M059J (cell line): ENCODE results near the gene XRCC1. TPM values are rescaled to one million over a fixed set of nuclear protein-coding genes. Genes with fewer than 3 reads are reported as not detected.
A peak's percentile ranks its signal among the peaks of the same experiment; 100 is the strongest.
"Not testable (repeated sequence)": the region's sequence is repeated elsewhere in the genome, so short reads cannot be mapped to it uniquely, and the experiment has no call there.

Experiments used
- DNase-seq: peaks from one replicate; pipeline ENCODE4 v3.0.0-alpha.2; 2012; ENCODE audit warnings: low read depth
- total RNA-seq: library from RNA; depleted of rRNA; stranded (reverse); fragments of >200 nt; shearing (Covaris generic); gene quantifications from 2 replicates; pipeline ENCODE4 v1.2.3, GENCODE V29; 2014

Gene XRCC1
- total RNA-seq, 1 experiment from 2014 or later: 54.1 TPM

DNA sequence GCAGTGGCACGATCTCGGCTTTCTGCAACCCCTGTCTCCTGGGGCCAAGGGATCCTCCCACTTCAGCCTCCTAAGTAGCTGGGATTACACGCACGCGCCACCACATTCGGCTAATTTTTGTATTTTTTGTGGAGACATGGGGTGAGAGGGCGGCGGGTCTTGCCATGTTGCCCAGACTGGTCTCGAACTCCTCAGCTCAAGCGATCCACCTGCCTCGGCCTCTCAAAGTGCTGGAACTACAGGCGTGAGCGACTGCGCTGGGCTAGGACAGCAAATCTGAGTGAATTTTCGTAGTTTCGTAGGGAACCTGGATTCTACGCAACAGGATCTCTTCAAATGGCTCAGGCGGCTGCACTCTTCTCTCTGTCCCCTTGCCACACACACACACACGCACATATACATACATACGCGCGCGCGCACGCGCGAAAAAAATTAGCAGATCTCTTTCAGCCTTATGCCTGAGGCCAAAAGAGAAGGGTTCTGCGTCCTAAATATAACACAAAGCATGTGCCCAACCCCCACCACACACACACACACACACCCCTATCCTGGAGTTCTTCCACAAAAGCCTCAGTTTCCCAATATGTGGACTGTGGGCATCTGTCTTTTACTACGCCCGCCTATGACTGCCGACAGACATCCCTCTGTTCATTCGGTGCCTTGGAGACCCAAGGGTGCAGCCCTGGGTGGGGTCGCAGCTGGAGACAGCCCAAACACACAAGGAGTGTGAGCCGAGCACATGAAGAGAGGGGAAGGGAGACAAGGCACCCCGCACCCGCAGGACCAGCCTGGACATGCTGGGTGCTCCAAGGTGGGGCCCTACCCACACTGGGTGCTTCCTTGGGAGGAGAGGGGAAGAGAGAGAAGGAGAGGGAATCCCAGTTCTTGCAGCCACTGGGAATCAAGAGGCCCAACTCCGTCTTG is 890 bp upstream of the XRCC1 start:
- DNase-seq: no peak

DNA sequence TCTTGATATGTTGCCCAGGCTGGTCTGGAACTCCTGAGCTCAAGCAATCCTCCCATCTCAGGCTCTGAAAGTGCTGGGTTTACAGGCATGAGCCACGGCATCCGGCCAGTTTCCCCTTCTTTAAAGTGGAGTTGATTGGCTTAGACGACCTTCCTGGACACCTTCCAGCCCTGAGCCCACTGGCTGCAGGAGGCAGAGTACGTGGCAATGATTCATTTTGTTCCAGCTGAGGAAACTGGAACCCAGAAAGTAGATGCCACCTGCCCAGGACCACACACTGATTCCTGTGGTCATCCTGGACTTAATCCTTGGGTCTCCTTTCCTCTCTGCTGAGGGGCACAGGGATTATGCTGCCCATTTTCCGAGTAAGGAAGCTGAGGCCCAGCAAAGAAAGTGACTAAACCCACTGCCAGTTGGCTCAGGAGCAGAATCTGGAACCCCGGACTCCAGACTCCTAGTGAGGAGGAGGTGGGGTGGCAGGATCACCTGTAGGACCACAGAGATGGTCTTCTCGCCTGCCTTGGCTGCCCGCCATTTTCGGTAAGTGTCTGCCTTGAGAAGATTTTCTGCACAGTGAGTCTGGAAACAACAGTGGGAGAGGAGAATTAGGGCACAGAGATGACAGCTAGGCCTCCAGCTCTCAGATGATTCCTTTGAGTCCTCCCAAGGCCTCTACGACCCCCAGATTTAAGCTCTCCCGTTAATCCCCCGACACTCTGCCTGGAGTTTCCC is 737 bp downstream of the XRCC1 start:
- peak; percentile 91 for DNase-seq

- DNase-seq: peak; percentile 32
Measured at GRCh38 chr19:43572171-43572588, 3.1 kb downstream of the XRCC1 start.

DNA sequence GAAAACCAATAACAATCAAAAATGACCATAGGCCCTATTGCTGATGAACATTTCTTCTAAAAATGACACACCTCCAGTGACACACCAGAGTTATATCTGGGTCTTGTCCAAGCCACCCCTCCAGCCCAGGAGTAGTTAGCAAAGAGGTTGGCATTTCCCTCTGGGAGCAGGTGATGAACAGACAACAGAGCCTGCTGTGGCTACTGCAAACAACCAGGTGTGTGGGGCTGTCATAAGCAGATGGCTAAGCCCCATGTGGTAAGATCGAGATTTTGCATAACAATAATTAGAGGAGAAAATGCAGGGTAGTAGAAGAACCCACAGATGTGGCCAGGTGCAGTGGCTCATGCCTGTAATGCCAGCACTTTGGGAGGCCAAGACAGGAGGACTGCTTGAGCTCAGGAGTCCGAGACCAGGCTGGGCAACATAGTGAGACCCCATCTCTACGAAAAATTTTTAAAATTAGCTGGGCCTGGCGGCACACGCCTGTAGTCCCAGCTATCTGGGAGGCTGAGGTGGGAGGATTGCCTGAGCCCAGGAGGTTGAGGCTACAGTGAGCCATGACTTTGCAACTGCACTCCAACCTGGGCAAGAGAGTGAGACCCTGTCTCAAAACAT is 5.0 kb downstream of the XRCC1 start:
- DNase-seq: peak; percentile 61

DNA sequence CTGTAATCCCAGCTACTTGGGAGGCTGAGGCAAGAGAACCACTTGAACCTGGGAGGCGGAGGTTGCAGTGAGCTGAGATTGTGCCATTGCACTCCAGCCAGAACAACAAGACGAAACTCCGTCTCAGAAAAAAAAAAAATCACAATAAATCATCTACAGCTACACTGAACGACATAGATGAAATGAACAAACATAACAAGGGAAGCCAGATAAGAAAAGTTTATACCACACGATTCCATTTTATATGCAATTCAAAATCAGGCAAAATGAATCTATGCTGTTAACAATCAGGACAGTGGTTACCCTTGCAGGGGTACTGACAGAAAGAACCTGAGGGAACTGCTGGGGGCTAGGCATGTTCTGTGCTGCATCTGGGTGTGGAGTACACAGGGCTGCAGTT is 5.7 kb downstream of the XRCC1 start:
- no peak for DNase-seq

- no peak for DNase-seq
Measured at GRCh38 chr19:43564800-43565199, 10.5 kb downstream of the XRCC1 start.

GRCh38 chr19:43563816-43564457 is 11.4 kb downstream of the XRCC1 start:
- no peak for DNase-seq

GRCh38 chr19:43562698-43563241 is 12.6 kb downstream of the XRCC1 start:
- DNase-seq: peak; percentile 99

DNA sequence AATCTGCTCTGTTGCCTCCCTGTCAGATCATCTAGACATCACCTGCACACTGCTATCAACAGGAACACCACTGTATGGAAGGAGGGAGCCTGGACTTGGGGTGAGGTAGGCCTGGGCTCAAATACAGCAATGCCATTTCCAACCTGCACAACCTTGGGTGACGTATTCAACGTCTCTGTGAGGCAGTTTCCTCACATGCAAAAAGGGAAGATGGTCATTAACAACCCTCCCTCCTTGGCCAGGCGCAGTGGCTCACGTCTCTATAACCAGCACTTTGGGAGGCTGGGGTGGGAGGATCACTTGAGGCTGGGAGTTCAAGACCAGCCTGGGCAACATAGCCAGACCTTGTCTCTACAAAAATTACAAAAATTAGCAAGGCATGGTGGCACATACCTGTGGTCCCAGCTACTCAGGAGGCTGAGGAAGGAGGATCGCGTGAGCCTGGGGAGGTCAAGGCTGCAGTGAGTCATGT is 13.1 kb downstream of the XRCC1 start:
- no peak for DNase-seq

GRCh38 chr19:43561139-43561970 is 14.0 kb downstream of the XRCC1 start:
- no peak for DNase-seq

GRCh38 chr19:43560687-43561086 is 14.6 kb downstream of the XRCC1 start:
- DNase-seq: peak; percentile 55

- DNase-seq: peak; percentile 65
Measured at GRCh38 chr19:43555185-43555770, 20.0 kb downstream of the XRCC1 start.

- DNase-seq: no peak
Measured at GRCh38 chr19:43554317-43554895, 20.9 kb downstream of the XRCC1 start.

DNA sequence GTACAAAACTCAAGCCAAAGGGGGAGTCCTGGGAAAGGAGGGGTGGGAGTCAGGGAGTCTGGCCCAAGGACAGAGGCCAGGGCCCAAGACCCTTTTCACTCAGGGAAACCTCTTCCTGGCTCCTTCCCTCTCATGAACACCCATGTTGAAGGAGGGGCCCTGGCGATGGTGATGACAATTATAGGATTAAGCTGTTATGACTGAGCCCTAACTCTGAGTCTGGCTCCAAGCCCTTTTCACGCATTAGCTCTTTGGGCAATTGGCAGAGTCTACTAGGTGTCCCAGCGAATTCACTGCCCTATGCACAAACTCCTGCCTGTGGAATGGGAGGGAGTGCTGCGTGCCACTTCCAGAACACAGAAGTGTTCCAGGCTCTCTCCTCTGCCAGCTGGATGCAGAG is 21.7 kb downstream of the XRCC1 start:
- DNase-seq: no peak

DNA sequence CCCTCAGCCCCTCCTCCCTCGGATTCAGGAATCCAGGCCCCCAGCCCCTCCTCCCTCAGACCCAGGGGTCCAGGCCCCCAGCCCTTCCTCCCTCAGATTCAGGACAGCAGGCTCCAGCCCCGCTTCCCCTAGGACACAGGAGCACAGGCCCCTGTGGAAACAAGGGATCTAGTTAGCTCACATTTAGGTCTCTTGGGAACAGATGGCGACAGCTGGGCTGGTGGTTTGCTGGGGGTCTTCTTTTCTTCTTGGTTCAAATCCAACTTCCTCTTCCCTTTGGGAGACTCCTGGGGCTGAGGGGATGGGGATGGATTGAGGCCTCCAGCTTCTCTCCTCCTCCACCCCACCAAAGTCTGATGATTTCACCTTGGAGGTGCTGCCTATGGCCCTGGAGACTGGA is 22.7 kb downstream of the XRCC1 start:
- no peak for DNase-seq

DNA sequence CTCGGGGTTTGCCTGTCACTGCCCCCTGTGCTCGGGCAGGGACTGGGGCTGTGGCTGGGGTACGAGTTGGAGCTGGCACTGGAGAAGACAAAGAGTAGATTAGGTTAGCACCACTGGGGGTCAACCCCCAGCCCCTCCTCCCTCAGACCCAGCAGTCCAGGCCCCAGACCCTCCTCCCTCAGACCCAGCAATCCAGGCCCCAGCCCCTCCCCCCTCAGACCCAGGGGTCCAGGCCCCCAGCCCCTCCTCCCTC is 23.2 kb downstream of the XRCC1 start:
- DNase-seq: no peak

DNA sequence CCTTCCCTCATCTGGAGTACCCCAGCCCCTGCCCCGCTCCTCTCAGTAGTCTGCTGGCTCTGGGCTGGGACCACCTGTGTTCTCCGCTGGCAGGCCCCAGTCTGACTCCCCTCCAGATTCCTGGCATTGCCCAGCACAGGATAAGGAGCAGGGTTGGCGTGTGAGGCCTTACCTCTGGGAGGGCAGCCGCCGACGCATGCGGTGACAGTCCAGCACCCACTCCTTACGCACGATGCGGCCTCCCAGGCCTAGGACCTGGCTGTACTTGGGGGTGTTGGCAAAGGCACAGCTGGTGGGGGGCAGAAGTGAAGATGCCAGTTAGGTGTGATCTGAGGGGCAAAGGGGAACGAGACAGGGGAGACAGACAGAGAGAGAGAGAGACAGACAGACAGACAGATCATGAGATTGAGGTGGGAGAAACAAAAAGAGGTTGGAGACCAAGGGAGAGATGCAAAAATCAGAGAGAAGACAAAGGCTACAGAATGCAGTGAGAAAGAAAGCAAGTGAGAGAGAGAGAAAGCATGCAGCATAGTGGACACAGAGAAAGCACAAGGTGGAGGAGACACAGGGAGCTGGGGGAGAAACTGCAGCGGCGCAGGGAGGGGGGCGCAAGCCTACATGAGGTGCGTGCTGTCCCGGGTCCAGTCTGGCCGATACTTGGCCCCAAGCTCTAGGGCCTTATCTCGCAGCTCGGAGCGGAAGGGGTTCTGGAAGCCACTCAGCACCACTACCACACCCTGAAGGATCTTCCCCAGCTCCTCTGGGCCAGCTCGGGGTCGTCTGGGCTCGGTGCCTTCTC is 23.7 kb downstream of the XRCC1 start:
- no peak for DNase-seq

GRCh38 chr19:43548706-43549105 is 26.6 kb downstream of the XRCC1 start:
- no peak for DNase-seq

- not testable (repeated sequence) for DNase-seq
Measured at GRCh38 chr19:43547926-43548325, 27.4 kb downstream of the XRCC1 start.
